Keratinocyte (primary cell): ENCODE measurements around the gene SDHAF3.
A peak's percentile ranks its signal among the peaks of the same experiment; 100 is the strongest.

ENCODE experiments used
- EZH2 ChIP-seq: IDR thresholded peaks from one replicate; pipeline ENCODE4 v1.6.1; 2012; ENCODE audit warnings: inconsistent platforms, mild to moderate bottlenecking, low read length, moderate library complexity
- TF ChIP-seq, protein P1 (sequence below), 3 experiments: IDR thresholded peaks in 1 of 3; conservative IDR thresholded peaks in 1 of 3; optimal IDR thresholded peaks in 1 of 3; 2 replicates in 2 of 3; 3 replicates in 1 of 3; pipeline versions ENCODE3 to v1.5.1; 2011; ENCODE audit warnings: low read length in 3 of 3, mild to moderate bottlenecking in 3 of 3, moderate library complexity in 2 of 3, control low read depth in 1 of 3, inconsistent platforms in 1 of 3; ENCODE audit not compliant: insufficient read depth in 2 of 3; ENCODE audit errors: extremely low read depth in 1 of 3

DNA sequence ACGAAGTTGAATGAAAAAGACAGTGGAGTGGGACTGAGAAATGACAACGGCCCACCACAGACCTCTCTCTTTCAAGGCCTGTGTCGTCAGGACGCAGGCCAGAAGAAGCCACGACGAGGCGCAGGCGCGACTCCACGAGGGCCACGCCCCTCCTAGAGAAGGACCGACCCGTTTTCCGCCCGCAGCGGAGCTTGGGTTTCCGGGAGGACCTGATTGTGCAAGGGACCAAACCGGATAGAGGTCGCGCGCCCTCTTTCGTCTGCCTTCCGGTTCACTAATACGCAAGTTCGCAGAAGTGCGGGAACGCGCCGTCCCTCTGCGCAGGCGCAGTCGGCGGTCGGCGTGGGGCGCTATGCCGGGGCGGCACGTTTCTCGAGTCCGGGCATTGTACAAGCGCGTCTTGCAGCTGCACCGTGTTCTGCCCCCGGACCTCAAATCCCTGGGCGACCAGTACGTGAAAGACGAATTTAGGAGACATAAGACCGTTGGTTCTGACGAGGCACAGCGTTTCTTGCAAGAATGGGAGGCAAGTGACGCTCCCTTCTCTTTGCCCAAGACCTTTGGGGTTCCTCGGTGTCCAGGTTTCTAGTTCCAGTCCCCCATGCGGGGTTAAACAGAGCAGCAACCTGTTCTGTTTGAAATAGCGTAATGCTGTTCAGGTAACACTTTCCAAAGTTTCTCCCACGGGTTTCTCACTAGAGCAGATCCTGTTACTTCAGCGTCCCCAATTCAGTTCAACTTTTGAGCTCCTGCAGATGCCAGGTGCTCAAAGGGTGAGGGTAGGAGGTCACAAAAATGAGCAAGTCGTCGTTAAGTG lies at the start of gene SDHAF3:
- TF ChIP-seq, protein P1, sequence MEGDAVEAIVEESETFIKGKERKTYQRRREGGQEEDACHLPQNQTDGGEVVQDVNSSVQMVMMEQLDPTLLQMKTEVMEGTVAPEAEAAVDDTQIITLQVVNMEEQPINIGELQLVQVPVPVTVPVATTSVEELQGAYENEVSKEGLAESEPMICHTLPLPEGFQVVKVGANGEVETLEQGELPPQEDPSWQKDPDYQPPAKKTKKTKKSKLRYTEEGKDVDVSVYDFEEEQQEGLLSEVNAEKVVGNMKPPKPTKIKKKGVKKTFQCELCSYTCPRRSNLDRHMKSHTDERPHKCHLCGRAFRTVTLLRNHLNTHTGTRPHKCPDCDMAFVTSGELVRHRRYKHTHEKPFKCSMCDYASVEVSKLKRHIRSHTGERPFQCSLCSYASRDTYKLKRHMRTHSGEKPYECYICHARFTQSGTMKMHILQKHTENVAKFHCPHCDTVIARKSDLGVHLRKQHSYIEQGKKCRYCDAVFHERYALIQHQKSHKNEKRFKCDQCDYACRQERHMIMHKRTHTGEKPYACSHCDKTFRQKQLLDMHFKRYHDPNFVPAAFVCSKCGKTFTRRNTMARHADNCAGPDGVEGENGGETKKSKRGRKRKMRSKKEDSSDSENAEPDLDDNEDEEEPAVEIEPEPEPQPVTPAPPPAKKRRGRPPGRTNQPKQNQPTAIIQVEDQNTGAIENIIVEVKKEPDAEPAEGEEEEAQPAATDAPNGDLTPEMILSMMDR (optimal IDR thresholded peaks at IDR 0.05 in 1 of 3, IDR thresholded peaks at IDR 0.05 in 1 of 3, conservative IDR thresholded peaks at IDR 0.05 in 1 of 3; ENCODE audit: extremely low read depth in 1 of 3, insufficient read depth in 2 of 3, low read length in 3 of 3) = peak in 2 of 3 experiments; percentile 21 to 50
- TF ChIP-seq EZH2 = no peak
